ENCODE data around the gene TMPRSS4.

The TMPRSS4 gene

DNA sequence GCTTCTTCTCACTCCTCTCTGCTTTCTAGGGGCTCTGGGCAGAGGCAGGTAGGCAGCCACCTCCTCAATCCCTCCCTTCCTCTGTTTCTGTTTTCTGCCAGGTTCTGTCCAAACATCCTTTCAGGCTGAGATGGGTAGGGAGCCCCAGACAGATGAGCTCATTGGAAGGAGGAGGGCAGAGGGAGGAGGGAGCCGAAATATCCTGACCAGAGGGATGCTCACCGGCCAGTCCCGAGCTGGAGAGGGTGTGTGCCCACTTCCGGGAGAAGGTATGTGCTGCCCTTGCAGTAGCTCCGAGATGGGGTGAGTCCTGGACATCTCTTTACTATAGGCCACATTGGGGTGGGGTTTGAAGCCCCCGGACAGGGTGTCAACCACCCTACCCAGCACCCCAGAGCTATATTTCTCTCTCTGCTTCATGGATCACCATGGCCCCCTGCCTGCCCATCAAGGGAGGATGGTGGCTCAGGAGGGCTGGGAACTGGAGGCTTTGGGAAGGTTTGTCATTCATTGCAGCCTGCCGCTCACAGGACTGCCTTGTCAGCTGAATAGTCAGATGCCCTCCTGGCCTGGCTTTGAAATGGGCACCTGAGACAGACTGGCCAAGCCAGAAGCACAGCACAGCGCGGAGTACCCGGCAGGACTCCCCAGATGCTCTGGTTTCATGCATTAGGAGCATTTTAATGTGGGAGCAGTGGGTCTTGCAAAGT, 80.5 kb downstream of the TMPRSS4 start:
- no peak for DNase-seq

GRCh38 chr11:118161786-118162185, 84.9 kb downstream of the TMPRSS4 start:
- DNase-seq: no peak

GRCh38 chr11:118162846-118163245, 86.0 kb downstream of the TMPRSS4 start:
- DNase-seq: no peak

GRCh38 chr11:118163494-118163893, 86.6 kb downstream of the TMPRSS4 start:
- no peak for DNase-seq

GRCh38 chr11:118164885-118165284, 88.0 kb downstream of the TMPRSS4 start:
- DNase-seq: no peak

- DNase-seq: no peak
Observed at GRCh38 chr11:118166641-118167040, 89.8 kb downstream of the TMPRSS4 start.

- no peak for DNase-seq
Observed at GRCh38 chr11:118167253-118167652, 90.4 kb downstream of the TMPRSS4 start.

- no peak for DNase-seq
Observed at GRCh38 chr11:118167906-118168305, 91.0 kb downstream of the TMPRSS4 start.

GRCh38 chr11:118168316-118168715, 91.4 kb downstream of the TMPRSS4 start:
- no peak for DNase-seq

DNA sequence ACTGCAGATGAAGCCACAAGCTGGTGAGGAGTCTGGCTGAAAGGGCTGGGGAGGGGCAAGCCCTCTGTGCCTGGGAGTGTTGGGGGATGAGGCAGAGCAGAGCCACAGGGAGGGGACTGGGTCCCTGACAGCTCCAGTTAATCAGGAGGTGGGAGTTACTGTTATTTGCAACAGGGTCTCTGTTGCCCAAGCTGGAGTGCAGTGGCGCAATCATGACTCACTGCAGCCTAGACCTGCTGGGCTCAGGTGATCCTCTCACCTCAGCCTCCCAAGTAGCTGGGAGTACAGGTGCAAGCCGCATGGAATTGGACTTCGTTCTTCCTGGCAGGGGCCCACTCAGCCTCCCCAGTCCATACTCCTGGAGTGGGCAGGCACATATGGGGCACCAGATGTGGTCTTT, 91.9 kb downstream of the TMPRSS4 start:
- DNase-seq: no peak

DNA sequence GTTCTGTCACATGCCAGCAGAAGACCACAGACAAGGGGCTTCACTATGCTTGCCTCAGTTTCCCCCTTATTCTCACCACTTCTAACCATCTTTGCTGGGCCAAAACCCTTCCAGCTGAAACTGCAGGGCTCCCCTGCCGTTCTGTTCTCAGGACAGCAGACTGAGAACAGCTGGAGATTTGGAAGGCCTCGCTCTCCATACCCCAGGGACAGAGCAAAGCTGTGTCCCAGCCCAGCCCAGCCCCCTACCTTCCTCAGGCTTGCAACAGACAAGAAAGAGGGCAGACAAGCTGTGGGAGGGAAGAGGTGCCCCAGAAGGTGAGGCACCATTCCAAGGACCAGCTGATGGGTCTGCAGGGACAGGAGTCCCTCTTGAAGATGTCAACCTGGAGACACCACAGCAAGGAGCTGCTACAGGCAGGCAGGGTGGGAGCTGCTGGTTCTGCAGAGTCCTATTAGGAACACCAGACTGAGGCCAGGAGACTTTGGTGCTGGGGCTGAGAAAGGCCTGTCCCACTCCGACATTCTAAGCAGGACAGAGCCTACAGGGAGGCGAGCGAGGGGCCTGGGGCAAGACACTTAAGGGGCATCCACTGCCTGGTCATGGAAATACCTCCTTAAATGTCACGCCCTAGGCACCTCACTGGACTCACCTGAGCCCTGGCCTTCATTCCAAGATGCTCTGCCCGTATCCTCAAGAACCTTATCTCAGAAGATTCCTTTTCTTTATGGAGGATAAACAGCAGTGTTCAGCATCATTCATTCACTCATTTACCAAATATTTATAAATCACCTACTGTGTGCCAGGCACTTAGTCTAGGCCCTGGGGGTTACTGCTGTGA, 92.6 kb downstream of the TMPRSS4 start:
- no peak for DNase-seq

GRCh38 chr11:118170231-118170630, 93.4 kb downstream of the TMPRSS4 start:
- DNase-seq: no peak

GRCh38 chr11:118170882-118171268, 94.0 kb downstream of the TMPRSS4 start:
- no peak for DNase-seq
